Measurements from ENCODE around the gene ST3GAL3.
A peak's percentile ranks its signal among the peaks of the same experiment; 100 is the strongest.

Gene ST3GAL3

DNA sequence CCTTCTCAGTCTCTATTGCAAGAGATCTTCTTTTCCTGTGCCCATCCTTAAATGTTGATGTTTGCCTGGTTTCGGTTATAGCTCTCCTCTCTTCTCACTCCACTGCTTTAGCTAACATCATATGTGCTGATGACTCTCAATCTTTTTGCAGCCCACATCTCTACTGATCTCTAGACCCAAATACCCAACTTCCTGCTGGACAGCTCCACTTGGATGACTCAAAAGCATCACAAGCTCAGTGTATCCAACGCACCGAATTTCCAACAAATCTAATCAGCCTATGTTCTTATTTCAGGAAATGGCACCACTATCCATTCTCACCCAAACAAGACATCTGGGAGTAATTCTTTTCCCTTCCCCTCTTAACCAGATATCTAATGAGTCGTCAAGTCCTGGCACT, 147.1 kb downstream of the ST3GAL3 start:
- no peak for DNase-seq

DNA sequence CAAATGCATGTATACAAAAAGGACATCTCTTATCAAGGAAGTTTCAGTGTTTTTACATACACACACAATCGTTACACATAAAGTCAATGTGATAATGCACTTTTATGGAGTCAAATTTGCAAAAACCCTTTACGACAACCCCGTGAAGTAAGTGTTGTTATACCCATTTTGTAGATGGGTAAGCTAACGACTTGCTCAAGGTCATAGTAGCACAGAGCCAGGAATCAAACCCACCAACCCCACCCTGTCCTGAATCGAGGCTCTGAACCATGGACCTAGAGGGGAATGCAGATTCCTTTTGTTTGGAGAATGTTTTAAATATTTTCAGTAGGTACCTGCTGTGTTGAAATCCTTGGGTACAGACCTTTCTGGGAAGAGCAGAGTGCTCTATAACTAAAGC, 148.9 kb downstream of the ST3GAL3 start:
- no peak for DNase-seq

GRCh38 chr1:43857163-43857562, 149.8 kb downstream of the ST3GAL3 start:
- DNase-seq = no peak

- peak; percentile 24 for DNase-seq
Measured at GRCh38 chr1:43858324-43858723, 151.0 kb downstream of the ST3GAL3 start.

DNA sequence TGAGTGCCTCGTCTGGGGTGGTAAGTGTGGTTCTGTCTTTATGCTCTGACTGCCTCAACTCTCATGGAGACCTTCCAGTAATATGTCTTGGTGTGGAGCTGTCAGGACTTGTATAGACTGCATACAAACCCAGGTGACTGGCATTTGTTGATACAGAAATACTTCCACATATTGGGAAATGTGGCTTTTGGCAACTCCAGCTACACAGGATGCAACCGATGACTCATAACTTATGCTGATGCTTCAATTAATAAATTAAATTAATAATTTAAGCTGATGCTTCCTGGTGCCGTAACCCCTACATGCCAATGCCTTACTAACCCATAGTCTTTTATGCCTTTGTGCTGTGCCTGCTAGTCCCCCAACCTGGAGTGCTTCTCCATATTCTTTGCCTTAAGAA, 154.0 kb downstream of the ST3GAL3 start:
- no peak for DNase-seq

DNA sequence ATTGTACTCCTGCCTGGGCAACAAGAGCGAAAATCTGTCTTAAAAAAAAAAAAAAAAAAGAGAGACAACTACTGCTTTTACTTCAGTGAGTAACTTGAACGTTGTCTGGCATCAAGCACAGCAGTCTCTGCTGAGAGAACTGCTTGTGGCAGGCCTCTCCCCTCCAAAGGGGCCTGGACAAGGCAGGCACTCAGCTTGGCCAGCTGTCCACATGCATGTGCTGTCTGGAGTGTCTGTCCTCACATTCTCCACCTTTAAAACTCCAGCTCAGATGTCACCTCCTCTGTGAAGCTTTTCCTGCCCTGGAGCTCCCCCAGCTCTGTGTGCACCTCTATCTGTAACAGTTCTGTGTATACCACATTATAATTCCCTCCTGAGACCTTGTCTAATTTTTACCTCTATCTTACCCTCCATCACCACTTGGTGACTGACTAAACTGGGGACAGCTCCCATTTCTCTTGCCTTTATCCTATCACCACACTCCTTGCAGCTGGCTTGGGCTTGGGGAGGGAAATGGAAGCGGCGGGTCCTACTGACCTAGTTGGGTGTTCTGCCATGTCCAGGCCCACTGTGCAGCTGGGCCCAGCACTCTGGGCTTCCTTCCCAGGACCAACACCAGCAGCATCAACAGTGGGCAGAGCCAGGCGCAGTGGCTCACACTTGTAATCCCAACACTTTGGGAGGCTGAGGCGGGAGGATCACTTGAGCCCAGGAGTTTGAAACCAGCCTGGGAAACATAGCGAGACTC, 154.8 kb downstream of the ST3GAL3 start:
- no peak for DNase-seq

- DNase-seq = peak; percentile 84
Measured at GRCh38 chr1:43864111-43865045, 157.0 kb downstream of the ST3GAL3 start.

GRCh38 chr1:43866201-43866600, 158.9 kb downstream of the ST3GAL3 start:
- DNase-seq = no peak

DNA sequence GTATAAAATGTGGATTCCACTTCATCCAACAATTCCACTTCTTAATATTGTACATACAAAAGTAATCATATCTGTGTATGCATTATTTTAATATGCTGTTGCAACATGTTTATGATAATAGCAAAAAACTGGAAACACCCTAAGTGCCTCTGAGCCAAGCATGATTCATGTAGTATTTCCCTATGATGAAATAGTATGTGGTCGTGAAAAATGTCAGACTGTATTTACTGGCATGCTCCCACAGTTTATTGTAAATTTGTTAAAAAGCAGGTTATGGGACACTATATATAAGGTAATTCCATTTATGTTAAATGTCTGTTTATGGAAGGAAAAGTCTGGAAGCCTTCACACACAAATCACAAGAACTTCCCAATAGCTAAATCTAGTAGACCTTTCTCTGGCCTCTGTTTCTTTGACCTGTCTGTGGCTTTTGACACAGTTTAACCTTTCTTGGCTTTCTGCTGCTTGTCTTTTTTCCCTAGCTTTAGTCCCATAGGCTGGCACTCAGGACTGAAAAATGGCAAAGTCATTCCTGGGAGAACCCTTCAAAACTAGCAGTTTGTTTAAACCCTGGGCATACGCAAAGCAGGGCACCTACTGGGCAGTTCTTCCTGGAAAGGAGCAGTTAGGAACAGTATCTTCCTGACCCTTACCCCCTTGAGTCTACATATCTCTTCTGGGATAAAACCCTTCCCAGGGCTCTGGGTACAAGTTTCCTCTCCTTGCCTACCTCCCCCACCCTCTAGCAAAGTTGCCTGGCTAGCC, 160.8 kb downstream of the ST3GAL3 start:
- peak; percentile 51 for DNase-seq

- no peak for DNase-seq
Measured at GRCh38 chr1:43868741-43869067, 161.4 kb downstream of the ST3GAL3 start.

DNA sequence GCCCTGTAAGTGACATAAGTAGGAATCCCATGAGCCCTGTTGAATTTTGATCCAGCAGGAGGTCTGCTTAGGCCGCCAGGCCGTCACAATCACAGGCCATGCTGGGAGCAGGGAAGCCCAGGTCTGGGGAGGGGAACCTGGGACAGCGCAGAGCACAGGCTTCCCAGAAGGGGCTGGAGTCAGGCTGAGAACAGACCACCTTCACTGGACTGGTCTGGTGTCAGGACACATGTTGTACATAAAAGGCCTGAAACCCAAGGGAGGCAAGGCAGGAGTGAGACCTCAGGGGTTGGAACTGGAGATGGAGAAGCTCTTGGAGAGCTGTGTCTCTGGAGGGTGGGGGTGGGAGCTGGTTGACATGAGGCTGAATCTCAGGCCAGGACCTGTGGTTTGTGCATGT, 163.0 kb downstream of the ST3GAL3 start:
- no peak for DNase-seq

- no peak for DNase-seq
Measured at GRCh38 chr1:43871181-43871910, 164.0 kb downstream of the ST3GAL3 start.

GRCh38 chr1:43872280-43872679, 164.9 kb downstream of the ST3GAL3 start:
- no peak for DNase-seq

GRCh38 chr1:43873851-43874250, 166.5 kb downstream of the ST3GAL3 start:
- no peak for DNase-seq

DNA sequence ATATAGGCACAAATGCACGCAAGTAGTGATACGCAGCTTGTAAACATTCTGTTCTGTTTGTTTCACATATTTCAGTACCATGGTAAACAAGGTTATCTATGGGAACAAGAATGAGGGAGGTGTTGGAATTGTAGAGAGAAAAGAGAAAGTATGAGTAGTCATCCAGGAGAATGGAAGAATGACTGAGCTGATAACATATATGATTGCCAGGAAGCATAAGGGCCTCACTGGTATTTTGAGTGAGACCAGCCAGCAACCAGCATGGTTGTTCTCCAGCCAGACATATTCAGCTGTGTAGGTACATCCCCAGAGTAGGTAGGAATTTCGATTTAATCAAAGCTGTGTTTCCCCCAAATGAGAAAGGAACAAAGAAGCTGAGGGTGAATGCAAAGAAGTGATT, 167.4 kb downstream of the ST3GAL3 start:
- peak; percentile 27 for DNase-seq

GRCh38 chr1:43875331-43875730, 168.0 kb downstream of the ST3GAL3 start:
- DNase-seq = peak; percentile 21

DNA sequence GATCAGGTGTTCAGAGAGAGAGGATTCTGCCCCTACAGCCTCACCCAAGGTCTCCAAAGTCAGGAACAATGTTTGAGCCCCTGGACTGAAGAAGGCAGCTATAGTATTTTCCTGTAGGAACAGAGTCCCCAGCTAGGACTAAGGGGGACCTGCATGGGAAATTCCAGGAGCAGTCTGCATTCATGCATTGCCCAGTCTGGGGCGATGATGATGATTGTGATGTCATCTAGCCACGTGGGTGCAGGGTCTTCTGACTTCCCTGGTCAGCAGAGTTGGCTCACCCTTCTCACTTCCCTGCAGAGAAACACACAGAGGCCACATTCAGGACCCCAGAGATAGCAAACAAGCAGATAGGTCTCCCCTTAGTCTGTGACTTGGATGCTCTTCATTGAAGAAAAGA, 169.8 kb downstream of the ST3GAL3 start:
- DNase-seq = no peak

- peak; percentile 22 for DNase-seq
Measured at GRCh38 chr1:43878440-43878839, 171.1 kb downstream of the ST3GAL3 start.

GRCh38 chr1:43878854-43879253, 171.5 kb downstream of the ST3GAL3 start:
- DNase-seq = no peak

DNA sequence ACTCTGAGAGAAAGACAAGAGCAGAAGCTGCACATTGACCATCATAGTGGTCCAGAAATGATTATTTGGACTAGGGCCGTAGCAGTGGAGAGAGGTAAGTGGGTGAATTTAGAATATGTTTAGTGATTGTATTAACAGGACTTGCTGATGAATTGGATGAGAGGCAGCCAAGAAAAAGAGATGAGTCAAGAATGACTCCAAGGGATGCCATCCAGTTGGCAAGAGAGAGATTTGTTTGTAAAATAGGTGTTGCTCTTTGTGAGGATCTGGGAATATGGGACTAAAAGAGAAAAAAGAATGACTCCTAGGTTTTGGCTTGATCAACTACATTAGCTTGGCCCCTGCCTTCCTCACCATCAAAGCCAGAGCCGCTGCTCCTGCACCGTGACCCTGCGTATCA, 172.1 kb downstream of the ST3GAL3 start:
- DNase-seq = no peak

- no peak for DNase-seq
Measured at GRCh38 chr1:43879996-43880395, 172.7 kb downstream of the ST3GAL3 start.

GRCh38 chr1:43880604-43881003, 173.3 kb downstream of the ST3GAL3 start:
- no peak for DNase-seq

- DNase-seq = peak; percentile 72
Measured at GRCh38 chr1:43881415-43881814, 174.1 kb downstream of the ST3GAL3 start.

Data from OCI-M1 (cell line).